HG03064 (cell line): ENCODE measurements around the gene PGA5.

Experiments used
- ATAC-seq: cut with Tn5 transposase; IDR thresholded peaks from one replicate; pipeline ENCODE4 v1.9.1; 2021; ENCODE audit warnings: low read depth; ENCODE audit not compliant: unreplicated experiment

The PGA5 gene

GRCh38 chr11:61264795-61265194, 23.8 kb downstream of the PGA5 start:
- ATAC-seq = no peak

- ATAC-seq = no peak
Measured at GRCh38 chr11:61265357-61265756, 24.4 kb downstream of the PGA5 start.

- ATAC-seq = no peak
Measured at GRCh38 chr11:61266602-61267001, 25.6 kb downstream of the PGA5 start.

- no peak for ATAC-seq
Measured at GRCh38 chr11:61267437-61267841, 26.5 kb downstream of the PGA5 start.

- no peak for ATAC-seq
Measured at GRCh38 chr11:61268588-61269250, 27.7 kb downstream of the PGA5 start.

GRCh38 chr11:61270354-61271076, 29.5 kb downstream of the PGA5 start:
- ATAC-seq = no peak

GRCh38 chr11:61272731-61273130, 31.8 kb downstream of the PGA5 start:
- ATAC-seq = no peak

GRCh38 chr11:61273178-61274078, 32.5 kb downstream of the PGA5 start:
- no peak for ATAC-seq

GRCh38 chr11:61274084-61274483, 33.1 kb downstream of the PGA5 start:
- ATAC-seq = no peak

- no peak for ATAC-seq
Measured at GRCh38 chr11:61275191-61275590, 34.2 kb downstream of the PGA5 start.

GRCh38 chr11:61277186-61278000, 36.4 kb downstream of the PGA5 start:
- ATAC-seq = no peak

GRCh38 chr11:61278001-61278470, 37.1 kb downstream of the PGA5 start:
- no peak for ATAC-seq

- no peak for ATAC-seq
Measured at GRCh38 chr11:61279934-61280659, 39.1 kb downstream of the PGA5 start.

- no peak for ATAC-seq
Measured at GRCh38 chr11:61280883-61281580, 40.1 kb downstream of the PGA5 start.

GRCh38 chr11:61281581-61282250, 40.7 kb downstream of the PGA5 start:
- ATAC-seq = no peak

- no peak for ATAC-seq
Measured at GRCh38 chr11:61283613-61284012, 42.6 kb downstream of the PGA5 start.

GRCh38 chr11:61287338-61287977, 46.5 kb downstream of the PGA5 start:
- ATAC-seq = no peak
